ENCODE measurements around the gene RXFP1. TPM values are rescaled to one million over a fixed set of nuclear protein-coding genes. Genes with fewer than 3 reads are reported as not detected.

The RXFP1 gene
- total RNA-seq, 5 donors from 2014 or later (not counting 1 experiment from before 2014, with no cell fraction given): not detected

DNA sequence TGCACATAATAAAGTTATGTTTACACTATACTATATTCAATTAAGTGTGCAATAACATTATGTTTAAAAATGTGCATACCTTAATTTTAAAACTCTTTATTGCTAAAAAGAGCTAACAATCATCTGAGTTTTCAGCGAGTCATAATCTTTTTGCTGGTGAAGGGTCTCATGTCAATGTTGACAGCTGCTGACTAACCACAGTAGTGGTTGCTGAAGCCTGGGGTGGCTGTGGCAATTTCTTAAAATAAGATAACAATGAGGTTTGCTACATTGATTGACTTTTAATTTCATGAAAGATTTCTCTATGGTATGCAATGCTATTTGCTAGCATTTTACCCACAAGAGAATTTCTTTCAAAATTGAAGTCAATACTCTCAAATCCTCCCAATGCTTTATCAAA, 91.4 kb downstream of the RXFP1 start:
- Mint-ChIP-seq H3K4me1 (peaks cover 0 to 2% (median 0%) of the 10 kb centered on the region in 3 donors), H3K27ac (no peak overlapping the region), H3K4me3 (no peak overlapping the region), H3K36me3 (no peaks in the 10 kb centered on the region), H3K27me3 (peaks cover 22 to 26% of the 10 kb centered on the region in 2 donors), H3K9me3 (no peaks in the 10 kb centered on the region)
- no peak for ATAC-seq (replicated peaks in 1 of 4)
- POLR2A ChIA-PET: no interaction called here
- DNase-seq: no peak
- Histone ChIP-seq H3K9me3 (no peaks in the 10 kb centered on the region), H3K27ac (ENCODE audit: low read length) (no peak overlapping the region), H3K4me3 (ENCODE audit: control insufficient read depth in 1 of 2, extremely low read depth in 1 of 2, low read length in 1 of 2) (no peak overlapping the region), H3K27me3 (replicated peaks in 1 of 2; ENCODE audit: control insufficient read depth in 2 of 2, extremely low read depth in 1 of 2, insufficient read depth in 2 of 2, low read length in 1 of 2) (peaks cover 0 to 15% of the 10 kb centered on the region in 2 experiments), H3K4me1 (ENCODE audit: control insufficient read depth in 1 of 2, extremely low read depth in 1 of 2, insufficient read depth in 2 of 2, low read length in 2 of 2) (no peaks in the 10 kb centered on the region), H3K36me3 (ENCODE audit: control insufficient read depth in 2 of 2, extremely low read depth in 1 of 2, insufficient read depth in 1 of 2, low read length in 1 of 2) (no peaks in the 10 kb centered on the region)
- WGBS (ENCODE audit: insufficient coverage): 50% methylated on average over 1 of the region's 1 CpG
- CTCF ChIA-PET: no interaction called here

- H3K36me3 ChIP-seq (ENCODE audit: control insufficient read depth in 2 of 2, extremely low read depth in 1 of 2, insufficient read depth in 1 of 2, low read length in 1 of 2): no peaks in the 10 kb centered on the region
- Mint-ChIP-seq H3K4me1 (no peaks in the 10 kb centered on the region), H3K27me3 (peaks cover 17 to 25% of the 10 kb centered on the region in 2 donors), H3K4me3 (no peak overlapping the region), H3K27ac (no peak overlapping the region), H3K36me3 (no peaks in the 10 kb centered on the region), H3K9me3 (no peaks in the 10 kb centered on the region)
- POLR2A ChIA-PET: interaction anchor here (0.6 to 0.7 kb wide), 2 partner anchors 19 to 727 kb away, joined by 4 to 5 read pairs; no protein-coding TSS in a partner anchor
- ATAC-seq (replicated peaks in 1 of 4): no peak
- DNase-seq: no peak
- no peak overlapping the region for H3K27ac ChIP-seq (ENCODE audit: low read length)
- H3K4me1 ChIP-seq (ENCODE audit: control insufficient read depth in 1 of 2, extremely low read depth in 1 of 2, insufficient read depth in 2 of 2, low read length in 2 of 2): no peaks in the 10 kb centered on the region
- H3K27me3 ChIP-seq (replicated peaks in 1 of 2; ENCODE audit: control insufficient read depth in 2 of 2, extremely low read depth in 1 of 2, insufficient read depth in 2 of 2, low read length in 1 of 2): peaks cover 0 to 13% of the 10 kb centered on the region in 2 experiments
- CTCF ChIA-PET: no interaction called here
- no peak overlapping the region for H3K4me3 ChIP-seq (ENCODE audit: control insufficient read depth in 1 of 2, extremely low read depth in 1 of 2, low read length in 1 of 2)
- no peaks in the 10 kb centered on the region for H3K9me3 ChIP-seq
These were observed 96.3 kb downstream of the RXFP1 start for GRCh38 chr4:158617956-158618355.

- no peak overlapping the region for H3K4me3 Mint-ChIP-seq
- no peak for ATAC-seq (replicated peaks in 1 of 4)
- H3K36me3 Mint-ChIP-seq: no peaks in the 10 kb centered on the region
- no peaks in the 10 kb centered on the region for H3K9me3 ChIP-seq
- WGBS (ENCODE audit: insufficient coverage): no CpG with 5 or more reads among the region's 4 CpGs
- CTCF ChIA-PET: no interaction called here
- no peaks in the 10 kb centered on the region for H3K4me1 Mint-ChIP-seq
- H3K27ac Mint-ChIP-seq: no peak overlapping the region
- H3K9me3 Mint-ChIP-seq: no peaks in the 10 kb centered on the region
- no peak overlapping the region for H3K4me3 ChIP-seq (ENCODE audit: control insufficient read depth in 1 of 2, extremely low read depth in 1 of 2, low read length in 1 of 2)
- no peaks in the 10 kb centered on the region for H3K4me1 ChIP-seq (ENCODE audit: control insufficient read depth in 1 of 2, extremely low read depth in 1 of 2, insufficient read depth in 2 of 2, low read length in 2 of 2)
- POLR2A ChIA-PET: no interaction called here
- no peak overlapping the region for H3K27ac ChIP-seq (ENCODE audit: low read length)
- DNase-seq: no peak
- peaks cover 0 to 4% of the 10 kb centered on the region in 2 experiments for H3K27me3 ChIP-seq (replicated peaks in 1 of 2; ENCODE audit: control insufficient read depth in 2 of 2, extremely low read depth in 1 of 2, insufficient read depth in 2 of 2, low read length in 1 of 2)
- no peaks in the 10 kb centered on the region for H3K36me3 ChIP-seq (ENCODE audit: control insufficient read depth in 2 of 2, extremely low read depth in 1 of 2, insufficient read depth in 1 of 2, low read length in 1 of 2)
- H3K27me3 Mint-ChIP-seq: peaks cover 7 to 9% of the 10 kb centered on the region in 2 donors
These were observed 100.0 kb downstream of the RXFP1 start for GRCh38 chr4:158621729-158622128.

GRCh38 chr4:158622251-158622650, 100.6 kb downstream of the RXFP1 start:
- H3K4me3 ChIP-seq (ENCODE audit: control insufficient read depth in 1 of 2, extremely low read depth in 1 of 2, low read length in 1 of 2): no peak overlapping the region
- no peaks in the 10 kb centered on the region for H3K36me3 Mint-ChIP-seq
- no peaks in the 10 kb centered on the region for H3K4me1 ChIP-seq (ENCODE audit: control insufficient read depth in 1 of 2, extremely low read depth in 1 of 2, insufficient read depth in 2 of 2, low read length in 2 of 2)
- no peak overlapping the region for H3K4me3 Mint-ChIP-seq
- peaks cover 0 to 3% of the 10 kb centered on the region in 2 experiments for H3K27me3 ChIP-seq (replicated peaks in 1 of 2; ENCODE audit: control insufficient read depth in 2 of 2, extremely low read depth in 1 of 2, insufficient read depth in 2 of 2, low read length in 1 of 2)
- no peak overlapping the region for H3K27ac ChIP-seq (ENCODE audit: low read length)
- no peaks in the 10 kb centered on the region for H3K36me3 ChIP-seq (ENCODE audit: control insufficient read depth in 2 of 2, extremely low read depth in 1 of 2, insufficient read depth in 1 of 2, low read length in 1 of 2)
- ATAC-seq (replicated peaks in 1 of 4) (no peak), DNase-seq (no peak)
- H3K9me3 Mint-ChIP-seq: no peaks in the 10 kb centered on the region
- peaks cover 9% of the 10 kb centered on the region in 2 donors for H3K27me3 Mint-ChIP-seq
- no peak overlapping the region for H3K27ac Mint-ChIP-seq
- ChIA-PET CTCF (no interaction called here), POLR2A (no interaction called here)
- no peaks in the 10 kb centered on the region for H3K4me1 Mint-ChIP-seq
- H3K9me3 ChIP-seq: no peaks in the 10 kb centered on the region
- 100% methylated on average over 2 of the region's 3 CpGs for WGBS (ENCODE audit: insufficient coverage)

DNA sequence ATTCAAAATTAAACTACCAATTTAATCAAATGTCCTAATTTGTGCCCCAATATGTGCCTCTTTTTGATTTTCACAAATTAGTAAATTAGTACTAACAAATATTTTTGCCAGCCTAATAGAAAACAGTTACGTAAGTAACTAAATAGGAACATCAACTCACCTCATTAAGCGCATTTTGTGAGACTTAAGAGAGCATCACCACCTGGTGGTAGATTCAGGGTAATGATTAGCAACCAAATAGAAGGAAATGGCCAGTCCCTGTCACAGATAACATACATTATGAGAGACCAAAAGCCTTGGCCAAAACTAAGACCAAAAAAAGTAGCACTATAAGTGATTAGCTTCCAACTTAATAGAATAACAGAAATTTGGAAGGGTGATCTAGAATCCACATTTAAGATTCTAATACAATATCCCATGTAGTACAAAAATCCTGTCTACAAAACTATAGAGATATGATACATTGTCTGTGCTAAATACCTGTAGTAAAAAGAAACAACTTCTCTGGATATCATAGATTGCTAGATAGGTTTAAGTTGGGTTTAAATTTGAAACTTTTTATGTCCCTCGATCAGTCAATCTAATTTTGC, 103.3 kb downstream of the RXFP1 start:
- CTCF ChIA-PET: interaction anchor here in 1 of 2 donors (1.4 kb wide), 1 partner anchor 370 kb away, joined by 4 read pairs; no protein-coding TSS in a partner anchor
- no peaks in the 10 kb centered on the region for H3K9me3 Mint-ChIP-seq
- POLR2A ChIA-PET: no interaction called here
- H3K27ac Mint-ChIP-seq: no peak overlapping the region
- Histone ChIP-seq H3K4me1 (ENCODE audit: control insufficient read depth in 1 of 2, extremely low read depth in 1 of 2, insufficient read depth in 2 of 2, low read length in 2 of 2) (no peaks in the 10 kb centered on the region), H3K4me3 (ENCODE audit: control insufficient read depth in 1 of 2, extremely low read depth in 1 of 2, low read length in 1 of 2) (no peak overlapping the region), H3K27me3 (replicated peaks in 1 of 2; ENCODE audit: control insufficient read depth in 2 of 2, extremely low read depth in 1 of 2, insufficient read depth in 2 of 2, low read length in 1 of 2) (peaks cover 0 to 3% of the 10 kb centered on the region in 2 experiments), H3K36me3 (ENCODE audit: control insufficient read depth in 2 of 2, extremely low read depth in 1 of 2, insufficient read depth in 1 of 2, low read length in 1 of 2) (no peaks in the 10 kb centered on the region), H3K27ac (ENCODE audit: low read length) (no peak overlapping the region), H3K9me3 (no peaks in the 10 kb centered on the region)
- no peak overlapping the region for H3K4me3 Mint-ChIP-seq
- H3K4me1 Mint-ChIP-seq: no peaks in the 10 kb centered on the region
- H3K27me3 Mint-ChIP-seq: peaks cover 8 to 9% of the 10 kb centered on the region in 2 donors
- peak in 1 of 35 experiments; percentile 42 for DNase-seq
- ATAC-seq (replicated peaks in 1 of 4): no peak
- WGBS (ENCODE audit: insufficient coverage): no CpG with 5 or more reads among the region's 3 CpGs
- H3K36me3 Mint-ChIP-seq: no peaks in the 10 kb centered on the region

DNA sequence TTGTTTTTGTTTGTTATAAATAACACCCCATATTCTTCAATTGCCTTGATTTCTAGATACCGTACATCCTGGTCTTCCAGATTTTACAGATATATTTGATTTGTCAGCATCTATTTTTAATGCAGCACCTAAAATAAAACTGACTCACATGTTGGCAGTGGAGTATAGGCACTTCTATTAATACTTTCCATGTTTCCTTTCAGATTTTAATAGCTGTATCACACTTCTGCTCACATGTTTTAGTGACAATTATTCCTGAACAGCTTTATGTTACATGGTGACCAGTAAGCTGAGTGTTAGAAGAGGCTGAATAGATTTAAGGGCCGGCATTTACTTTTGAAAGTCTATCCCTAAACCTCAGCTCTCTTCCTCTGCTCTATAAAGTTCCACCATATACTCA, 103.9 kb downstream of the RXFP1 start:
- ChIA-PET CTCF (interaction anchor here in 1 of 2 donors (1.4 kb wide), 1 partner anchor 371 kb away, joined by 4 read pairs; no protein-coding TSS in a partner anchor), POLR2A (no interaction called here)
- Histone ChIP-seq H3K27ac (ENCODE audit: low read length) (no peak overlapping the region), H3K36me3 (ENCODE audit: control insufficient read depth in 2 of 2, extremely low read depth in 1 of 2, insufficient read depth in 1 of 2, low read length in 1 of 2) (no peaks in the 10 kb centered on the region), H3K4me1 (ENCODE audit: control insufficient read depth in 1 of 2, extremely low read depth in 1 of 2, insufficient read depth in 2 of 2, low read length in 2 of 2) (no peaks in the 10 kb centered on the region), H3K9me3 (no peaks in the 10 kb centered on the region), H3K4me3 (ENCODE audit: control insufficient read depth in 1 of 2, extremely low read depth in 1 of 2, low read length in 1 of 2) (no peak overlapping the region), H3K27me3 (replicated peaks in 1 of 2; ENCODE audit: control insufficient read depth in 2 of 2, extremely low read depth in 1 of 2, insufficient read depth in 2 of 2, low read length in 1 of 2) (peaks cover 0 to 3% of the 10 kb centered on the region in 2 experiments)
- Mint-ChIP-seq H3K9me3 (no peaks in the 10 kb centered on the region), H3K4me3 (no peak overlapping the region), H3K36me3 (no peaks in the 10 kb centered on the region), H3K27me3 (peaks cover 6 to 9% of the 10 kb centered on the region in 2 donors), H3K4me1 (no peaks in the 10 kb centered on the region), H3K27ac (no peak overlapping the region)
- no CpG with 5 or more reads among the region's 2 CpGs for WGBS (ENCODE audit: insufficient coverage)
- ATAC-seq (replicated peaks in 1 of 4): no peak
- DNase-seq: no peak

DNA sequence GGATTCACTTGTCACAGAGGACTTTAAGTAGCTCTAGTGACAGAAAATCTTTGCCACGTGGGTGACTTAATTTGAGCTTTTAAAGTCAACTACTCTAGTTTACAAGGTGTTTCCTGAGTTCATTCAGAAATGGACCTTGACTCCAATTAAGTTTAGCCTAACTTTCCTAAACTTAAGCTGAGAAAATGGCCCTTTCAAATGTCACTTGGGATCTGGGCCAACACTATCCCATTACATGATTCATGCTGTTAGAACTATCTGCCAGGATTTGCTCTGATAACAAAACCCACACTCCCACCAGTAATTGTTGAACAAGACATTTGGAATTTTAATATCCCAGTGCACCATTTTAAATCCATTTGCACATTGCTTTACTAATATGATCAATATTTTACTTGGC, 109.2 kb downstream of the RXFP1 start:
- no peak overlapping the region for H3K27ac ChIP-seq (ENCODE audit: low read length)
- no CpG with 5 or more reads among the region's 1 CpG for WGBS (ENCODE audit: insufficient coverage)
- POLR2A ChIA-PET: no interaction called here

More for the DNA sequence above, 109.2 kb downstream of the RXFP1 start:
- Mint-ChIP-seq H3K4me3 (no peak overlapping the region), H3K36me3 (no peaks in the 10 kb centered on the region), H3K27ac (no peak overlapping the region), H3K9me3 (no peaks in the 10 kb centered on the region), H3K4me1 (no peaks in the 10 kb centered on the region), H3K27me3 (peaks cover 7 to 10% of the 10 kb centered on the region in 2 donors)
- ATAC-seq (replicated peaks in 1 of 4): no peak
- Histone ChIP-seq H3K27me3 (replicated peaks in 1 of 2; ENCODE audit: control insufficient read depth in 2 of 2, extremely low read depth in 1 of 2, insufficient read depth in 2 of 2, low read length in 1 of 2) (no peaks in the 10 kb centered on the region), H3K36me3 (ENCODE audit: control insufficient read depth in 2 of 2, extremely low read depth in 1 of 2, insufficient read depth in 1 of 2, low read length in 1 of 2) (no peaks in the 10 kb centered on the region), H3K4me3 (ENCODE audit: control insufficient read depth in 1 of 2, extremely low read depth in 1 of 2, low read length in 1 of 2) (no peak overlapping the region), H3K9me3 (no peaks in the 10 kb centered on the region), H3K4me1 (ENCODE audit: control insufficient read depth in 1 of 2, extremely low read depth in 1 of 2, insufficient read depth in 2 of 2, low read length in 2 of 2) (no peaks in the 10 kb centered on the region)
- no peak for DNase-seq
- CTCF ChIA-PET: no interaction called here
